Measurements from ENCODE around the gene DIDO1.

DIDO1 gene

GRCh38 chr20:62839261-62839660, 87.0 kb downstream of the DIDO1 start:
- Histone ChIP-seq H3K4me3 (ENCODE audit: low read length) (no peak overlapping the region), H3K36me3 (ENCODE audit: insufficient read depth, low read length) (no peaks in the 10 kb centered on the region), H3K9me3 (ENCODE audit: low read length) (no peaks in the 10 kb centered on the region), H3K27me3 (ENCODE audit: insufficient read depth, low read length) (no peaks in the 10 kb centered on the region), H2AFZ (ENCODE audit: low read depth, low read length) (no peak overlapping the region), H3K4me1 (ENCODE audit: insufficient read depth, low read length) (no peaks in the 10 kb centered on the region)

GRCh38 chr20:62838128-62838891, 88.0 kb downstream of the DIDO1 start:
- Histone ChIP-seq H3K36me3 (ENCODE audit: insufficient read depth, low read length) (no peaks in the 10 kb centered on the region), H3K4me1 (ENCODE audit: insufficient read depth, low read length) (no peaks in the 10 kb centered on the region), H2AFZ (ENCODE audit: low read depth, low read length) (no peak overlapping the region)

GRCh38 chr20:62837790-62838127, 88.5 kb downstream of the DIDO1 start:
- no peak overlapping the region for H2AFZ ChIP-seq (ENCODE audit: low read depth, low read length)
- no peaks in the 10 kb centered on the region for H3K4me1 ChIP-seq (ENCODE audit: insufficient read depth, low read length)
- no peak overlapping the region for H3K4me3 ChIP-seq (ENCODE audit: low read length)
- H3K27me3 ChIP-seq (ENCODE audit: insufficient read depth, low read length): no peaks in the 10 kb centered on the region
- H3K9me3 ChIP-seq (ENCODE audit: low read length): no peaks in the 10 kb centered on the region
- H3K36me3 ChIP-seq (ENCODE audit: insufficient read depth, low read length): no peaks in the 10 kb centered on the region

More at GRCh38 chr20:62838128-62838891, 88.0 kb downstream of the DIDO1 start:
- no peaks in the 10 kb centered on the region for H3K27me3 ChIP-seq (ENCODE audit: insufficient read depth, low read length)
- H3K4me3 ChIP-seq (ENCODE audit: low read length): no peak overlapping the region
- H3K9me3 ChIP-seq (ENCODE audit: low read length): no peaks in the 10 kb centered on the region

GRCh38 chr20:62836967-62837490, 89.3 kb downstream of the DIDO1 start:
- H3K9me3 ChIP-seq (ENCODE audit: low read length): no peaks in the 10 kb centered on the region
- no peaks in the 10 kb centered on the region for H3K27me3 ChIP-seq (ENCODE audit: insufficient read depth, low read length)
- no peaks in the 10 kb centered on the region for H3K36me3 ChIP-seq (ENCODE audit: insufficient read depth, low read length)
- H3K4me3 ChIP-seq (ENCODE audit: low read length): no peak overlapping the region
- no peak overlapping the region for H2AFZ ChIP-seq (ENCODE audit: low read depth, low read length)
- H3K4me1 ChIP-seq (ENCODE audit: insufficient read depth, low read length): peaks cover 1% of the 10 kb centered on the region

GRCh38 chr20:62835931-62836861, 90.1 kb downstream of the DIDO1 start:
- no peak overlapping the region for H3K4me3 ChIP-seq (ENCODE audit: low read length)
- H3K36me3 ChIP-seq (ENCODE audit: insufficient read depth, low read length): no peaks in the 10 kb centered on the region
- peaks cover 10% of the 10 kb centered on the region for H3K4me1 ChIP-seq (ENCODE audit: insufficient read depth, low read length)
- H2AFZ ChIP-seq (ENCODE audit: low read depth, low read length): no peak overlapping the region
- H3K27me3 ChIP-seq (ENCODE audit: insufficient read depth, low read length): no peaks in the 10 kb centered on the region
- H3K9me3 ChIP-seq (ENCODE audit: low read length): no peaks in the 10 kb centered on the region

GRCh38 chr20:62834967-62835730, 91.2 kb downstream of the DIDO1 start:
- no peaks in the 10 kb centered on the region for H3K27me3 ChIP-seq (ENCODE audit: insufficient read depth, low read length)
- H2AFZ ChIP-seq (ENCODE audit: low read depth, low read length): no peak overlapping the region
- H3K4me1 ChIP-seq (ENCODE audit: insufficient read depth, low read length): peaks cover 11% of the 10 kb centered on the region
- no peak overlapping the region for H3K4me3 ChIP-seq (ENCODE audit: low read length)
- H3K9me3 ChIP-seq (ENCODE audit: low read length): no peaks in the 10 kb centered on the region
- no peaks in the 10 kb centered on the region for H3K36me3 ChIP-seq (ENCODE audit: insufficient read depth, low read length)

GRCh38 chr20:62832951-62833391, 93.3 kb downstream of the DIDO1 start:
- Histone ChIP-seq H3K4me1 (ENCODE audit: insufficient read depth, low read length) (peaks cover 11% of the 10 kb centered on the region), H2AFZ (ENCODE audit: low read depth, low read length) (no peak overlapping the region), H3K27me3 (ENCODE audit: insufficient read depth, low read length) (no peaks in the 10 kb centered on the region), H3K9me3 (ENCODE audit: low read length) (no peaks in the 10 kb centered on the region), H3K4me3 (ENCODE audit: low read length) (no peak overlapping the region), H3K36me3 (ENCODE audit: insufficient read depth, low read length) (no peaks in the 10 kb centered on the region)

GRCh38 chr20:62832212-62832922, 93.9 kb downstream of the DIDO1 start:
- peaks cover 11% of the 10 kb centered on the region for H3K4me1 ChIP-seq (ENCODE audit: insufficient read depth, low read length)
- H3K36me3 ChIP-seq (ENCODE audit: insufficient read depth, low read length): no peaks in the 10 kb centered on the region
- H3K9me3 ChIP-seq (ENCODE audit: low read length): no peaks in the 10 kb centered on the region
- no peak overlapping the region for H3K4me3 ChIP-seq (ENCODE audit: low read length)
- H3K27me3 ChIP-seq (ENCODE audit: insufficient read depth, low read length): no peaks in the 10 kb centered on the region
- no peak overlapping the region for H2AFZ ChIP-seq (ENCODE audit: low read depth, low read length)

- no peaks in the 10 kb centered on the region for H3K36me3 ChIP-seq (ENCODE audit: insufficient read depth, low read length)
- H3K4me3 ChIP-seq (ENCODE audit: low read length): no peak overlapping the region
- H3K4me1 ChIP-seq (ENCODE audit: insufficient read depth, low read length): peaks cover 11% of the 10 kb centered on the region
- no peaks in the 10 kb centered on the region for H3K9me3 ChIP-seq (ENCODE audit: low read length)
- no peaks in the 10 kb centered on the region for H3K27me3 ChIP-seq (ENCODE audit: insufficient read depth, low read length)
- no peak overlapping the region for H2AFZ ChIP-seq (ENCODE audit: low read depth, low read length)
Measured at GRCh38 chr20:62831854-62832211, 94.5 kb downstream of the DIDO1 start.

GRCh38 chr20:62831361-62831788, 94.9 kb downstream of the DIDO1 start:
- H3K4me1 ChIP-seq (ENCODE audit: insufficient read depth, low read length): peaks cover 11% of the 10 kb centered on the region
- H2AFZ ChIP-seq (ENCODE audit: low read depth, low read length): no peak overlapping the region
- no peaks in the 10 kb centered on the region for H3K36me3 ChIP-seq (ENCODE audit: insufficient read depth, low read length)
- no peak overlapping the region for H3K4me3 ChIP-seq (ENCODE audit: low read length)
- H3K9me3 ChIP-seq (ENCODE audit: low read length): no peaks in the 10 kb centered on the region
- no peaks in the 10 kb centered on the region for H3K27me3 ChIP-seq (ENCODE audit: insufficient read depth, low read length)

- H3K4me1 ChIP-seq (ENCODE audit: insufficient read depth, low read length): peaks cover 11% of the 10 kb centered on the region
- H3K27me3 ChIP-seq (ENCODE audit: insufficient read depth, low read length): no peaks in the 10 kb centered on the region
- H3K36me3 ChIP-seq (ENCODE audit: insufficient read depth, low read length): no peaks in the 10 kb centered on the region
- no peaks in the 10 kb centered on the region for H3K9me3 ChIP-seq (ENCODE audit: low read length)
- no peak overlapping the region for H3K4me3 ChIP-seq (ENCODE audit: low read length)
- no peak overlapping the region for H2AFZ ChIP-seq (ENCODE audit: low read depth, low read length)
Measured at GRCh38 chr20:62830821-62831220, 95.5 kb downstream of the DIDO1 start.

- Histone ChIP-seq H3K4me1 (ENCODE audit: insufficient read depth, low read length) (peaks cover 11% of the 10 kb centered on the region), H3K27me3 (ENCODE audit: insufficient read depth, low read length) (no peaks in the 10 kb centered on the region), H3K4me3 (ENCODE audit: low read length) (no peak overlapping the region), H3K36me3 (ENCODE audit: insufficient read depth, low read length) (no peaks in the 10 kb centered on the region), H3K9me3 (ENCODE audit: low read length) (no peaks in the 10 kb centered on the region), H2AFZ (ENCODE audit: low read depth, low read length) (no peak overlapping the region)
Measured at GRCh38 chr20:62830251-62830650, 96.1 kb downstream of the DIDO1 start.

Measured in neuron (in vitro differentiated cells).